Hepatic stellate cell (primary cell): ENCODE measurements around the gene CX3CR1.

ENCODE experiments used
- DNase-seq: peaks from one replicate; pipeline ENCODE4 v3.0.0; 2011; ENCODE audit warnings: low spot score

CX3CR1 gene

GRCh38 chr3:39221141-39221530 lies 58.7 kb downstream of the CX3CR1 start:
- DNase-seq = no peak

GRCh38 chr3:39220407-39221140 lies 59.3 kb downstream of the CX3CR1 start:
- no peak for DNase-seq

GRCh38 chr3:39219702-39220101 lies 60.1 kb downstream of the CX3CR1 start:
- no peak for DNase-seq

GRCh38 chr3:39216176-39216790 lies 63.6 kb downstream of the CX3CR1 start:
- DNase-seq = no peak

- DNase-seq = no peak
Measured at GRCh38 chr3:39213613-39214012, 66.2 kb downstream of the CX3CR1 start.
